Astrocyte (in vitro differentiated cells and primary cell): ENCODE measurements around the gene RYR2. TPM values are rescaled to one million over a fixed set of nuclear protein-coding genes. Genes with fewer than 3 reads are reported as not detected.

Experiments
- DNase-seq: peaks from one replicate; pipeline ENCODE4 v3.0.0-alpha.2; 2010; ENCODE audit warnings: low read depth
- FAIRE-seq: peaks from 2 replicates; lab custom pipeline; 2011; peaks lifted over from hg19 to GRCh38; lab: Jason Lieb, UNC
- H2AFZ ChIP-seq: 2 replicates; pipeline ENCODE4 v1.6.0; 2012; ENCODE audit warnings: low read depth, low read length, inconsistent platforms
- H3K27ac ChIP-seq: 2 replicates; pipeline ENCODE4 v1.5.1; 2011; ENCODE audit warnings: low read depth, low read length, inconsistent platforms
- H3K27me3 ChIP-seq: 2 replicates; pipeline ENCODE4 v1.6.0; 2011; ENCODE audit warnings: low read length, inconsistent platforms; ENCODE audit not compliant: insufficient read depth
- H3K36me3 ChIP-seq: 2 replicates; pipeline ENCODE4 v1.5.1; 2011; ENCODE audit warnings: low read length, inconsistent platforms; ENCODE audit not compliant: insufficient read depth
- H3K4me1 ChIP-seq: 2 replicates; pipeline ENCODE4 v1.5.1; 2011; ENCODE audit warnings: low read length, inconsistent platforms; ENCODE audit not compliant: insufficient read depth
- H3K4me2 ChIP-seq: 2 replicates; pipeline ENCODE4 v1.6.0; 2012; ENCODE audit warnings: low read length, inconsistent platforms
- H3K4me3 ChIP-seq: 2 replicates; pipeline ENCODE4 v1.5.1; 2011; ENCODE audit warnings: low read depth, mild to moderate bottlenecking, low read length, inconsistent platforms; ENCODE audit not compliant: insufficient read depth
- H3K79me2 ChIP-seq: 2 replicates; pipeline ENCODE4 v1.6.0; 2012; ENCODE audit warnings: mild to moderate bottlenecking, low read length, inconsistent platforms; ENCODE audit not compliant: insufficient read depth
- H3K9ac ChIP-seq: 2 replicates; pipeline ENCODE4 v1.6.0; 2012; ENCODE audit warnings: mild to moderate bottlenecking, low read length, inconsistent platforms
- H3K9me3 ChIP-seq: 2 replicates; pipeline ENCODE4 v1.5.1; 2012; ENCODE audit warnings: low read depth, mild to moderate bottlenecking, low read length, inconsistent platforms; ENCODE audit not compliant: insufficient read depth
- H4K20me1 ChIP-seq: 2 replicates; pipeline ENCODE4 v1.6.0; 2012; ENCODE audit warnings: low read length, inconsistent platforms; ENCODE audit not compliant: insufficient read depth
- H3K27ac Mint-ChIP-seq: one replicate; pipeline ENCODE4 v1.8.0; 2021; ENCODE audit warnings: mild to moderate bottlenecking, mixed read lengths; ENCODE audit not compliant: unreplicated experiment
- H3K27me3 Mint-ChIP-seq: one replicate; pipeline ENCODE4 v1.8.0; 2021; ENCODE audit warnings: low read depth, mixed read lengths; ENCODE audit not compliant: unreplicated experiment
- H3K36me3 Mint-ChIP-seq: one replicate; pipeline ENCODE4 v1.8.0; 2021; ENCODE audit warnings: low read depth, mixed read lengths; ENCODE audit not compliant: unreplicated experiment
- H3K4me1 Mint-ChIP-seq: one replicate; pipeline ENCODE4 v1.8.0; 2021; ENCODE audit warnings: low read depth, mixed read lengths; ENCODE audit not compliant: unreplicated experiment
- H3K4me3 Mint-ChIP-seq: one replicate; pipeline ENCODE4 v1.8.0; 2021; ENCODE audit warnings: mild to moderate bottlenecking, moderate library complexity, mixed read lengths; ENCODE audit not compliant: unreplicated experiment
- H3K9me3 Mint-ChIP-seq: one replicate; pipeline ENCODE4 v1.8.0; 2021; ENCODE audit warnings: mild to moderate bottlenecking, mixed read lengths; ENCODE audit not compliant: unreplicated experiment
- CTCF ChIP-seq: IDR thresholded peaks from 2 replicates; pipeline ENCODE4 v1.5.1; 2011; ENCODE audit warnings: low read depth, mild to moderate bottlenecking, inconsistent platforms, low read length, moderate library complexity; ENCODE audit not compliant: insufficient read depth
- EZH2 ChIP-seq: IDR thresholded peaks from 2 replicates; pipeline ENCODE4 v1.6.1; 2012; ENCODE audit warnings: mild to moderate bottlenecking, low read length, inconsistent platforms; ENCODE audit not compliant: insufficient read depth
- total RNA-seq: library from RNA; stranded (reverse); gene quantifications from 2 replicates; pipeline ENCODE4 v1.2.1, GENCODE V29; 2021

The RYR2 gene
- total RNA-seq, 1 donor from 2014 or later = 0.30 TPM

- no peak for FAIRE-seq
- H3K4me1 Mint-ChIP-seq = peaks cover 13% of the 10 kb centered on the region
Measured at GRCh38 chr1:237342730-237343129, 300.7 kb downstream of the RYR2 start.

GRCh38 chr1:237352747-237353146, 310.8 kb downstream of the RYR2 start:
- H3K36me3 ChIP-seq = no peaks in the 10 kb centered on the region
- no peaks in the 10 kb centered on the region for H3K79me2 ChIP-seq
- DNase-seq = no peak
- H3K36me3 Mint-ChIP-seq = no peaks in the 10 kb centered on the region
- no peak for FAIRE-seq
- no peak overlapping the region for H3K27ac Mint-ChIP-seq
- no peak overlapping the region for H3K27ac ChIP-seq
- H3K27me3 ChIP-seq = no peaks in the 10 kb centered on the region
- no peak overlapping the region for H3K4me3 Mint-ChIP-seq
- H3K9me3 Mint-ChIP-seq = no peaks in the 10 kb centered on the region
- TF ChIP-seq EZH2 (no peak), CTCF (no peak)
- H3K4me1 Mint-ChIP-seq = no peaks in the 10 kb centered on the region
- H3K4me3 ChIP-seq = no peak overlapping the region
- H3K4me2 ChIP-seq = no peak overlapping the region
- H3K9ac ChIP-seq = no peak overlapping the region
- H3K4me1 ChIP-seq = no peaks in the 10 kb centered on the region
- no peaks in the 10 kb centered on the region for H3K9me3 ChIP-seq
- no peak overlapping the region for H2AFZ ChIP-seq
- no peaks in the 10 kb centered on the region for H3K27me3 Mint-ChIP-seq
- H4K20me1 ChIP-seq = no peaks in the 10 kb centered on the region

More at GRCh38 chr1:237342730-237343129, 300.7 kb downstream of the RYR2 start:
- Histone ChIP-seq H3K27ac (no peak overlapping the region), H3K27me3 (no peaks in the 10 kb centered on the region), H3K9me3 (no peaks in the 10 kb centered on the region), H3K4me3 (no peak overlapping the region), H3K36me3 (no peaks in the 10 kb centered on the region), H3K79me2 (no peaks in the 10 kb centered on the region), H3K4me2 (no peak overlapping the region), H3K4me1 (no peaks in the 10 kb centered on the region), H3K9ac (no peak overlapping the region), H4K20me1 (no peaks in the 10 kb centered on the region), H2AFZ (no peak overlapping the region)
- Mint-ChIP-seq H3K27ac (no peak overlapping the region), H3K36me3 (no peaks in the 10 kb centered on the region), H3K27me3 (no peaks in the 10 kb centered on the region), H3K9me3 (no peaks in the 10 kb centered on the region), H3K4me3 (no peak overlapping the region)
- TF ChIP-seq EZH2 = no peak
- TF ChIP-seq CTCF = no peak
- no peak for DNase-seq

- Mint-ChIP-seq H3K27ac (no peak overlapping the region), H3K4me3 (no peak overlapping the region), H3K9me3 (no peaks in the 10 kb centered on the region), H3K4me1 (no peaks in the 10 kb centered on the region), H3K27me3 (no peaks in the 10 kb centered on the region), H3K36me3 (no peaks in the 10 kb centered on the region)
- no peaks in the 10 kb centered on the region for H3K4me1 ChIP-seq
- no peaks in the 10 kb centered on the region for H3K27me3 ChIP-seq
- TF ChIP-seq EZH2 (no peak), CTCF (no peak)
- FAIRE-seq = no peak
- no peak overlapping the region for H3K4me3 ChIP-seq
- H3K9me3 ChIP-seq = no peaks in the 10 kb centered on the region
- H4K20me1 ChIP-seq = no peaks in the 10 kb centered on the region
- H3K79me2 ChIP-seq = no peaks in the 10 kb centered on the region
- no peaks in the 10 kb centered on the region for H3K36me3 ChIP-seq
- H3K9ac ChIP-seq = no peak overlapping the region
- no peak overlapping the region for H3K27ac ChIP-seq
- no peak overlapping the region for H2AFZ ChIP-seq
- DNase-seq = no peak
- H3K4me2 ChIP-seq = no peak overlapping the region
Measured at GRCh38 chr1:237353918-237354317, 311.9 kb downstream of the RYR2 start.
